GM21423 (cell line): ENCODE results near the gene KCTD2.
A peak's percentile ranks its signal among the peaks of the same experiment; 100 is the strongest.

ENCODE experiments used
- ATAC-seq: cut with Tn5 transposase; IDR thresholded peaks from one replicate; pipeline ENCODE4 v1.9.1; 2021; ENCODE audit warnings: mild to moderate bottlenecking, moderate library complexity; ENCODE audit not compliant: unreplicated experiment

KCTD2 gene

GRCh38 chr17:75075597-75076336 is 28.7 kb downstream of the KCTD2 start:
- ATAC-seq = no peak

DNA sequence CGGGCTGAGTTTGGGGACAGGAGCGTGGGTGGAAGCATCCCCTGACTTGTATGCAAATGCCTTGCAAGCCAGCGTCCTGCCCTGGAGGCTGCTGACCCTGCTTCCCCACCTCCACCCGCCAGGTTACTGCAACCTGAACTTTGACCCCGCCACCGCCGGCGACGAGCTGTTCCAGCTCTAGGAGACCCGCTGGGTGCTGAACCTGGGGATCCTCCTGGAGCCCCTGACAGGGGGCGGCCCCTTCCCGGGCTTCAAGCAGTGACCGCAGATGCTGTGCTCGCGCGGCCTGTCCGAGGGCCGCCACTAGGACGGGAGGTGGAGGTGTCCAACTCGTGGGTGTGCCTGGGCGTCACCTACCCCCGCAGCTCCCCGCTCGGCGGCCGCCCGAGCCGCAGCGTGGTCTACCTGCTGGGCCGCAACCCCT is 30.1 kb downstream of the KCTD2 start:
- ATAC-seq = no peak

DNA sequence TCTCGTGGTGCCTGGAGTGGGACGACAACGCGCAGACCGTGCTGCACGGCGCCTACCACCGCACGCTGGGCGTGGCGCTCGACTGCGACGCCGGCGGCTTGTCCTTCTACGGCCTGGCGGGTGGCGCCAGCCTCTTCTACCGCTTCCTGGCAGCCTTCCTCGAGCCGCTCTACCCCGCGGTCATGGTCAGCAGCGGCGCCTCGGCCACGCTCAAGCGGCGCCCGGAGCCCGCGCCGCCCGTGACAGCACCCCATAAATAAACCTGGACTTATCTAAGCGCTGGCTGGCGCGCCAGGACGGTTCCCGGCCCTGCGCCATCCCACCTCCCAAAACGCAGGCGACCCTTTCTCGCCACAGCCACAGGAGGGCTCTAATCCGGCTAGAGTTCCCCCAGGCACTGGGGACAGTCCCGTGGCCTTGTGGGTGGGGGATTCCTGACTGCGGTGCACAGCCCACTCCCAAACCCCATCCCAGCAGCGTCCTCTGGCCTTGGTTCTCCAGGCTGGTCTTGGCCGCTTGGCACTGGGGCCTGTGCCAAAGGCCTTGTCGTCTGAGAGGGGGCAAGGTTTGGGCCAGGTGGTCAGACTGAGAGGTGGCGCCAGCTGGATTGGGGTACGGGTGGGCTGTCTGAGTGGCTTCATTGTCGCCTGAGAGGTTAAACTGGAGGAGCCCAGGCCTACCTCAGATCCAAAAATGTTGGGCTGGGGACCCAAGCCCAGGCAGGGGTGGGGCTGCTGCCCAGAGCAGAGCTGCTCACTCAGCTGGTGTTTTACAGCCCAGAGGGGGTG is 30.7 kb downstream of the KCTD2 start:
- peak; percentile 42 for ATAC-seq

DNA sequence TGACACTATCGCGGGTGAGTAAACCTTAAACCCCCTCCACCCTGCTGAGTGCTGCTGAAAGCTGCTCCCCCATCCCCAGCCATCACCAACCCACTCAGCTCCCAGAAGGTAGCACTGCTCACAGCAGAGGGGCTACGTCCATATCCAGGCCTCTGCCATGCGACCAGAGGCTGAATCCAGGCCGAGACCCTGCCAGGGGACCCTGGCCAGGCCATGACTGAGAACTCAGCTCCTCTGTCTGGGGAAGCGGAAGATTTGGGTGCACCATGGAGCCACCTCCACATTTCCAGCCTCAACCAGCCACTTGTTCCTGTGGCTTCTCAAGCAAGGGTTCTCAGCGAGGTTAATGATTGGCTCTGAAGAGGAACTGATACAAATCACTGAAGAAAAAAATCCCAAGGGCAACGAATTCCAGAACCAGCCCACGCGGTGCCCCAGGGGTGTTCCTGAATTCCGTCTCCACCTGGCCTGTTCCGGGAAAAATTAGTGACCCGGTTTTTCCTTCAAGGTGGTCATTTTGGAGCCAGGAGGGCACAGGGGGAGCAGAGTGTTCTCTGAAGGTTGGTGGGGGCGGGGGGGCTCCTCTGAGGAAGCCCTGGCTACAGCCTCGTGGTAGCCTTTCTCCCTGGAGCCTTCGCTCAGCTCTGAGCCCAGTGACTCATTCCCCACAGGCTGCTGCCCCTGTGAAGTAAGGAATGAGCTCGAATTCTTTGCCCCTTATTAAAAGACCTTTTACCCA is 31.4 kb downstream of the KCTD2 start:
- peak; percentile 53 for ATAC-seq

- ATAC-seq = no peak
These were observed 32.0 kb downstream of the KCTD2 start for GRCh38 chr17:75079023-75079373.

DNA sequence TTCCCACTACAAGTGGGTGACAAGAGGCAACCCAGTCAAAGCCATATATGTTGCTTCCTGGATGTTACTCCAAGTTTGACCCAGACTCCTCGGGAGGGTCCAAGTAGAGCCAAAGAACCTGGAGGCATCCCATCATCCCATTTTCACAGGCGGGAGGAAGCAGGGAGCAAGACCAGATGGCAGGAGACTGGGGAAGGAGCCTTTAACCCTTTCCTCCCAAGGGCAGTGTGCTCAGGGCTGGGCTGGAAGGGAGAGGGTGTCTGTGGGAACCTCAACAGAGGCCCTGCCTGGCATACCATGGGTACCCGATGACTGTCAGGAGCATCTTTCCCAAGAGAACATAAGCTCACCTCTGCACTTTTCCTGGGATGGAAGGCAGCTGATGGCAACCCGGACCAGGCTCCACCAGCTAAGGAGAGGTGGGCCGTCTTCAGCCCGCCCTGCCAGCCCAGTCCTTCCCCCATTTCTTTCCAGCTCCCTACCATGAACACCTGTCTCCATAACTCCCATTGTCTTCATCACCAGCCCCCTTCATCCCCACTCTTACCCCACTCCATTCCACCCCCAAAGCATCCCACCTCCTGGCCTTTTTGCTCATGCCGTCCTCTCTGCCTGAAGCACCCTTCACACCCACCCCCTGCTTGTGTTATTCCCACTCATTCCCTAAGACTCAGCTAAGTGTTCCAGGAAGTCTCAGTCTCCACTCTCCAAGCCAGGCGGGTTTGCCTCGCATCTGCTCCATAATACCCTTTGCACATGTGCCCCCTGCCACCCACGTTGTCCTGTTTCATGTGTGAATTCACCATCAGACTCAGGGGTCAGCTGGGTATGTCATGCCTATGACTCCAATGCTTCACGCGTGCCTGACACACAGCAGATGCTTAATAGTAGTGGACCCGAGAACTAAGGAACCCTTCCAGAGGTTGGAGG is 34.9 kb downstream of the KCTD2 start:
- ATAC-seq = no peak

GRCh38 chr17:75082683-75083082 is 35.7 kb downstream of the KCTD2 start:
- no peak for ATAC-seq

GRCh38 chr17:75084039-75084660 is 37.1 kb downstream of the KCTD2 start:
- no peak for ATAC-seq

- ATAC-seq = no peak
These were observed 39.6 kb downstream of the KCTD2 start for GRCh38 chr17:75086496-75087181.

GRCh38 chr17:75087182-75087557 is 40.1 kb downstream of the KCTD2 start:
- ATAC-seq = no peak

DNA sequence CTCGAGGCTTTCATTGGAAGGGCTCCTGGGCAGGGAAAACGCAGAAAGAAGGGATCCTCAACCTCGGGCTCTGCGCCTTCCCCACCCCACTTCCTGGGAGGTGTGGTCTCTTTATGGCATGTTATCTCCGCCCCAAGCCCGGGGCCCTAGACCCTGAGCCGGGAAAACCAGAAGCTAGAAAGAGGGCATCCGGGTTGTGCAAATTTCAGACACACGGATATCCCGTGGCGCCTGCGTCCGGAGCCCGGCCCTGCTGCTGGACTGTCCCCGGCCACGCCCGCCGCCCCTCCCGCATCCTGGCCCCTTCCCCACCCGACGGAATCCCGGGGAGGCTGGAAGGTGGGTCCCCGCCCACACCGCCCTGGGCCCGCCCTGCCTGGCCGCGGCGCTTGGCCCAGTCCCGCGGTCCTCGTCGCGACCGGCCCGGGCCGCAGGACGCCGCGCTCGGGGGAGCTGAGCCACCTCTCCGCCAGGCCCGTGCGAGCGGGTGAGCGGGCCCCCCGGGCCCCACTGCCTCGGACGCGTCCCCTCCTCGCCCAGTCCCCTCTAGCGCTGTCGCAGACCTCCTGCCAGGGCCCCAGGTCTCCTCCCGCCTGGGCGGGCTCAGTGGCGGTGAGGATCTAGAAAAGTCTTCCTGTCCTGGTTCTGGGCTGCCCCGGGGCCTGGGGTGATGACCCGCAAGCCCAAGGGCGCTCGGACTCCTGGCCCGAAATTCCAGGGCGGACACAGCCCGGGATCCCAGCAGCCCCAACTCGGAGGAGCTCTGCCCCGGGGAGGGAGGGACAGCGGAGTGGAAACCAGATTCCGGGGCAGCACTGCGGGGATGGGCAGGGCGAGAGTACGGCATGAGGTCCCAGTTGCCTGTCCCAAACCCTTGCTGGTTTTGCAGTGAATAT is 40.8 kb downstream of the KCTD2 start, which contains the start of gene SLC16A5:
SLC16A5 (plus strand) TSS at position 397 of the 896 bp plus-strand sequence. CDS start 5,683 bp downstream, outside the sequence.
- ATAC-seq = peak; percentile 53

DNA sequence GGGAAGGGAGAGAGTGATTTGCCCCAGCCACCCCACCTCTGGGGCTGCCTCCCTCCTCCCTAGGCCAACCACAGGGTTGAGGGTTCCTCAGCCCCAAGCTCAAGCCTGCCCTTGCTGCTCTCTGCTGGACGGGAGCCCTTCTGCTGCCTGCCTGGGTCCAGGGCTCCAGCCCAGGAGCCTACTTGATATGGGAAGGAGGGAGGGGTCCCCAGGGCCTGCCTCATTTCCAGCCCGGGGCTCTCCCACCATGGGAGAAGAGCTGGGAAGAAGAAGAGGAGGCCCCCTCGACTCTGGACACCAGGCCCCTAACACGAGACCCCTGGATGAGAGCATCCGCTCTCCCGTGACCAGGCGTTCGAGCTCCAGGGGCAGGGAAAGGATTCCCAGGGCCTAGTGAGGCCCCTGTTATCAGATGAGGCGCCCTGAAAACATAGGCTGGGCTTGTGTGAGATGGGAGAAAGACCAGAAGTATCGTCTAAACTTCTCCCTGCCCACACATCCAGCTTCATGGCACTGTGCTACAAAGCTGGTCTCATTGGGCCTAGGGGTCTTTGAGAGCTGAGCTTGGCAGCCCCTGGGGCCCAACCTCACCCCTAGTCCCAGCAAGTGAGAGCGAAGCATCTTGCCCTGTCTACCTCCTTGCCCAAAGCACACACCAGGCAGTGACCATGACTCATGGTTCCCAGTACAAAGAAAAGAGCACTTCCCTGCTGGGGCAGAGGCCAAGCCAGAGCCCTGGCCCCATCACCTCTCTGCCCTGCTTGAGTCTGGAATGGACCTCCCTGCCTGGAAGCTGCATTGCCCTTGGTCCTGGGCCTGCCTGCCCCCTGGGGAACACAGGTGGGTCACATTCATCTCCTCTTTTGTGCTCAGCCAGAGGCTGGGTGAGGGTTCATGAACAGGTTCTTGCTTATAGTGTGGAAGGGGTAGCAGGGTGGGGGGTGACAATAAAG is 41.7 kb downstream of the KCTD2 start:
- no peak for ATAC-seq

- ATAC-seq = no peak
These were observed 44.1 kb downstream of the KCTD2 start for GRCh38 chr17:75090871-75091854.

DNA sequence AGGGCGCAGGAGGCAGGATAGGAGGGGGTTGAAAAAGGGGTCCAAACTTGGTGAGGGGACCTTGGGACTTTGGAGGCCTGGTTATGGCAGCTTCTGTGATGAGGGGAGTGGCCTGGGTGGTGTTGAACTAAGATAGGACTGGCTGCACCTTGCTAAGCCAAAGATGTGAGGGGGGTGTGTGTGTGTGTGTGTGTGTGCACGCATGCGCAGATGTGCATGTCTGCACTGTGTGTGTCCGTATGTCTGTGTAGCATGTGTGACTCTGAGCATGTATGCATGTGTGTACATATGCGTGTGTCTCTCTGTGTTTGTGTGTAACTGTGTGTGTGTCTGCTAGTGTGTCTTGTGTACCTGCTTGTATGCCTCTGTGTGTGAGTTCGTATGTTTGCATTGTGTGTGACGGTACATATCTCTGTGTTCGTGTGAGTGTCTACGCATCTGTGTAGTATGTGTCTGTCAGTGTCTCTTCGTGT is 44.9 kb downstream of the KCTD2 start:
- no peak for ATAC-seq

- no peak for ATAC-seq
These were observed 46.6 kb downstream of the KCTD2 start for GRCh38 chr17:75093548-75094158.
